ENCODE data around the gene CD83.

DNA sequence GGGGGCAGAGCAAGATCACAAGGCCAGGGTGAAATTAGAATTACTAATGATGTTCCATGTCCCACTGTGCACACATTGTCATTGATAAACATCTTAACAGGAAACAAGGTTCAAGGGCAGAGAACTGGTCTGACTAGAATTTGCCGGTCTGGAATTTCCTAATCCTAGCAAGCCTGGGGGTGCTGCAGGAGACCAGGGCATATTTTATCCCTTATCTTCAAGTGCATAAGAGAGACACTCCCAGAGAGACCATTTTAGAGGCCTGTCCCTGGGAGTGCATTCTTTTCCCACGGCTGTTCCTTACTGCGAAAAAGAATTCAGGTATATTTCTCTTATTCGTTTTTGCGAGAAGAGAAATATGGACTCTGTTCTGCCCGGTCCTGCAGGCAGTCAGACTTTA lies 41.5 kb downstream of the CD83 start:
- TF ChIP-seq, protein P1, sequence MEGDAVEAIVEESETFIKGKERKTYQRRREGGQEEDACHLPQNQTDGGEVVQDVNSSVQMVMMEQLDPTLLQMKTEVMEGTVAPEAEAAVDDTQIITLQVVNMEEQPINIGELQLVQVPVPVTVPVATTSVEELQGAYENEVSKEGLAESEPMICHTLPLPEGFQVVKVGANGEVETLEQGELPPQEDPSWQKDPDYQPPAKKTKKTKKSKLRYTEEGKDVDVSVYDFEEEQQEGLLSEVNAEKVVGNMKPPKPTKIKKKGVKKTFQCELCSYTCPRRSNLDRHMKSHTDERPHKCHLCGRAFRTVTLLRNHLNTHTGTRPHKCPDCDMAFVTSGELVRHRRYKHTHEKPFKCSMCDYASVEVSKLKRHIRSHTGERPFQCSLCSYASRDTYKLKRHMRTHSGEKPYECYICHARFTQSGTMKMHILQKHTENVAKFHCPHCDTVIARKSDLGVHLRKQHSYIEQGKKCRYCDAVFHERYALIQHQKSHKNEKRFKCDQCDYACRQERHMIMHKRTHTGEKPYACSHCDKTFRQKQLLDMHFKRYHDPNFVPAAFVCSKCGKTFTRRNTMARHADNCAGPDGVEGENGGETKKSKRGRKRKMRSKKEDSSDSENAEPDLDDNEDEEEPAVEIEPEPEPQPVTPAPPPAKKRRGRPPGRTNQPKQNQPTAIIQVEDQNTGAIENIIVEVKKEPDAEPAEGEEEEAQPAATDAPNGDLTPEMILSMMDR (IDR thresholded peaks at IDR 0.05 in 4 of 5, conservative IDR thresholded peaks at IDR 0.05 in 1 of 5) = no peak
- TF ChIP-seq POLR2A (IDR thresholded peaks at IDR 0.05) = no peak

Data from gastrocnemius medialis (tissue), 4 donors.